HCT116 (cell line): ENCODE results near the gene LRCH1. TPM values are rescaled to one million over a fixed set of nuclear protein-coding genes. Genes with fewer than 3 reads are reported as not detected.
"Not testable (repeated sequence)": the region's sequence is repeated elsewhere in the genome, so short reads cannot be mapped to it uniquely, and the experiment has no call there.

Experiments used
- ATAC-seq: fragments of 200-7000 bp; cut with Tn5 transposase; 2 replicates; pipeline ENCODE4 v1.9.1; 2020; ENCODE audit warnings: mild to moderate bottlenecking, moderate library complexity
- BruUV-seq: library from RNA; stranded (reverse); fragments of 400-500 nt; replicated peaks from 2 replicates; lab custom pipeline; 2021; lab: Mats Ljungman, UMichigan
- CTCF ChIA-PET: fragments of 300-600 bp; sonication (Branson Sonifier 250); formaldehyde crosslinking; loops from one replicate; lab custom pipeline; 2021; ENCODE audit warnings: antibody characterized with exemption; lab: Charles Lee
- POLR2A ChIA-PET: fragments of 300-600, 350-600 bp; sonication (Branson Sonifier 250); formaldehyde crosslinking; loops from one replicate; lab custom pipeline; 2021; ENCODE audit warnings: antibody characterized with exemption; lab: Charles Lee
- RAD21 ChIA-PET, 2 experiments: fragments of 300-600 bp; sonication (Branson Sonifier 250); formaldehyde crosslinking; loops; one replicate each; lab custom pipeline; 2023; ENCODE audit warnings: low total read pairs in 2 of 2; ENCODE audit not compliant: uncharacterized antibody in 2 of 2, unreplicated experiment in 2 of 2, low non-redundant PET in 1 of 2; lab: Charles Lee
- DNase-seq: peaks from one replicate; pipeline ENCODE4 v3.0.0-alpha.2; 2010; ENCODE audit warnings: low read depth, low spot score
- H2AFZ ChIP-seq: fragments of 200-600 bp; shearing (Covaris generic), sonication (generic); 2 replicates; pipeline ENCODE4 v1.6.1; 2017; ENCODE audit warnings: low read depth, mixed run types, mixed read lengths, antibody characterized with exemption, low read length; ENCODE audit not compliant: poor library complexity, severe bottlenecking
- H3K27ac ChIP-seq: 2 replicates; pipeline ENCODE4 v1.5.1; 2012; ENCODE audit warnings: low read depth, low read length
- H3K27me3 ChIP-seq: fragments of 200-600 bp; sonication (generic); 2 replicates; pipeline ENCODE4 v1.6.1; 2016; ENCODE audit warnings: mixed run types, low read length, mixed read lengths; ENCODE audit not compliant: insufficient read depth
- H3K36me3 ChIP-seq, 2 experiments: fragments of 200-500 bp in 1 of 2; fragments of 200-600 bp in 1 of 2; sonication (Bioruptor generic) in 1 of 2; sonication (generic) in 1 of 2; 2 replicates each; pipeline versions ENCODE4 v1.5.1 to v1.6.1; 2014 to 2016; ENCODE audit warnings: low read length in 2 of 2, inconsistent platforms in 1 of 2, mixed read lengths in 1 of 2, mixed run types in 1 of 2; ENCODE audit not compliant: insufficient read depth in 2 of 2, control insufficient read depth in 1 of 2
- H3K4me1 ChIP-seq, 2 experiments: fragments of 200-600 bp in 1 of 2; sonication (generic) in 1 of 2; 2 replicates each; pipeline versions ENCODE4 v1.5.1 to v1.6.1; 2012 to 2017; ENCODE audit warnings: low read length in 2 of 2, inconsistent platforms in 1 of 2, mild to moderate bottlenecking in 1 of 2, mixed read lengths in 1 of 2, mixed run types in 1 of 2, moderate library complexity in 1 of 2; ENCODE audit not compliant: insufficient read depth in 2 of 2, control insufficient read depth in 1 of 2
- H3K4me2 ChIP-seq: fragments of 200-600 bp; sonication (generic); 2 replicates; pipeline ENCODE4 v1.6.1; 2017; ENCODE audit warnings: mixed run types, low read length, mixed read lengths
- H3K4me3 ChIP-seq, 2 experiments: fragments of 200-600 bp in 1 of 2; sonication (generic) in 1 of 2; replicated peaks in 1 of 2; 2 replicates each; pipeline ENCODE4 v1.5.1; 2011 to 2016; ENCODE audit warnings: low read length in 2 of 2, control low read depth in 1 of 2, low read depth in 1 of 2, mild to moderate bottlenecking in 1 of 2, mixed read lengths in 1 of 2, mixed run types in 1 of 2
- H3K79me2 ChIP-seq: fragments of 200-600 bp; sonication (generic); 2 replicates; pipeline ENCODE4 v1.6.1; 2017; ENCODE audit warnings: mild to moderate bottlenecking, mixed run types, low read length, moderate library complexity, mixed read lengths; ENCODE audit not compliant: insufficient read depth
- H3K9ac ChIP-seq: fragments of 200-600 bp; sonication (generic); 2 replicates; pipeline ENCODE4 v1.6.1; 2016; ENCODE audit warnings: low read length, mixed read lengths
- H3K9me2 ChIP-seq: fragments of 200-600 bp; sonication (generic), shearing (Covaris generic); 2 replicates; pipeline ENCODE4 v1.6.1; 2017; ENCODE audit warnings: mixed run types, mild to moderate bottlenecking, moderate library complexity; ENCODE audit not compliant: insufficient read depth
- H3K9me3 ChIP-seq, 2 experiments: fragments of 200-500 bp in 1 of 2; fragments of 200-600 bp in 1 of 2; sonication (Bioruptor generic) in 1 of 2; sonication (generic) in 1 of 2; 2 replicates each; pipeline ENCODE4 v1.6.1; 2014 to 2017; ENCODE audit warnings: low read length in 2 of 2, mixed read lengths in 2 of 2, inconsistent platforms in 1 of 2, low read depth in 1 of 2, mild to moderate bottlenecking in 1 of 2, mixed run types in 1 of 2, moderate library complexity in 1 of 2; ENCODE audit not compliant: control insufficient read depth in 1 of 2, insufficient read depth in 1 of 2
- H4K20me1 ChIP-seq: fragments of 200-600 bp; sonication (generic), shearing (Covaris generic); 2 replicates; pipeline ENCODE4 v1.6.1; 2017; ENCODE audit warnings: mixed run types, mild to moderate bottlenecking, moderate library complexity; ENCODE audit not compliant: insufficient read depth
- ATF3 ChIP-seq: IDR thresholded peaks from 2 replicates; pipeline ENCODE4 v1.6.1; 2012
- CBX3 ChIP-seq: IDR thresholded peaks from 2 replicates; pipeline ENCODE4 v1.6.1; 2012; ENCODE audit warnings: low read depth
- CEBPB ChIP-seq: IDR thresholded peaks from 2 replicates; pipeline ENCODE4 v1.6.1; 2012; ENCODE audit warnings: low read depth
- EGR1 ChIP-seq: IDR thresholded peaks from 2 replicates; pipeline ENCODE4 v1.6.1; 2012; ENCODE audit warnings: low read depth
- EZH2 ChIP-seq: fragments of 200-600 bp; sonication (generic); IDR thresholded peaks from 2 replicates; pipeline ENCODE4 v1.6.1; 2017; ENCODE audit warnings: antibody characterized with exemption, mixed run types
- EZH2phosphoT487 ChIP-seq: fragments of 200-600 bp; IDR thresholded peaks from 2 replicates; pipeline ENCODE4 v1.6.1; 2018; ENCODE audit warnings: antibody characterized with exemption, borderline replicate concordance
- FOSL1 ChIP-seq: IDR thresholded peaks from 2 replicates; pipeline ENCODE4 v1.6.1; 2012; ENCODE audit warnings: low read depth
- JUND ChIP-seq: IDR thresholded peaks from 2 replicates; pipeline ENCODE4 v1.6.1; 2012
- POLR2AphosphoS5 ChIP-seq: IDR thresholded peaks from 2 replicates; pipeline ENCODE4 v1.6.1; 2011; ENCODE audit warnings: mild to moderate bottlenecking, low read depth, low read length, moderate library complexity
- RAD21 ChIP-seq: IDR thresholded peaks from 2 replicates; pipeline ENCODE4 v1.6.1; 2012; ENCODE audit warnings: low read depth, mild to moderate bottlenecking
- SIN3A ChIP-seq: IDR thresholded peaks from 2 replicates; pipeline ENCODE4 v1.6.1; 2012; ENCODE audit warnings: low read depth
- SP1 ChIP-seq: IDR thresholded peaks from 2 replicates; pipeline ENCODE4 v1.6.1; 2012; ENCODE audit warnings: low read depth
- TCF7L2 ChIP-seq: IDR thresholded peaks from 2 replicates; pipeline ENCODE4 v1.7.0; 2011; ENCODE audit warnings: borderline replicate concordance, inconsistent platforms; ENCODE audit not compliant: insufficient read depth, insufficient read length; ENCODE audit errors: extremely low read depth
- YY1 ChIP-seq: IDR thresholded peaks from 2 replicates; pipeline ENCODE4 v1.6.1; 2011; ENCODE audit warnings: low read length, low read depth, moderate library complexity, mild to moderate bottlenecking; ENCODE audit not compliant: insufficient replicate concordance; ENCODE audit errors: extremely low read depth
- ZFX ChIP-seq: fragments of 450-650 bp; IDR thresholded peaks from 2 replicates; pipeline ENCODE4 v1.6.1; 2017
- intact Hi-C: fragments of 100-400 bp; cut with micrococcal nuclease; formaldehyde crosslinking; loops from 2 replicates; pipeline ENCODE4 v1.10.0; 2022
- total RNA-seq: library from RNA; stranded (reverse); gene quantifications from one replicate; pipeline ENCODE4 v1.2.1, GENCODE V29; 2021; ENCODE audit not compliant: unreplicated experiment
- TF ChIP-seq, protein P1 (sequence below): IDR thresholded peaks from 2 replicates; pipeline ENCODE4 v1.6.1; 2011; ENCODE audit warnings: mild to moderate bottlenecking, low read length, moderate library complexity; ENCODE audit not compliant: insufficient replicate concordance; ENCODE audit errors: extremely low read depth
- TF ChIP-seq, protein P2 (sequence below): IDR thresholded peaks from 2 replicates; pipeline ENCODE4 v1.6.1; 2012; ENCODE audit warnings: low read depth

LRCH1 gene
- total RNA-seq, 1 experiment from 2014 or later: 15.6 TPM

- intact Hi-C loops: loop anchor here (5.0 kb wide), 1 partner anchor 1010 kb away; no protein-coding TSS in a partner anchor
- no peaks in the 10 kb centered on the region for H3K9me2 ChIP-seq
- CTCF ChIA-PET: no interaction called here
- POLR2A ChIA-PET: no interaction called here
- no peak overlapping the region for H3K4me3 ChIP-seq
- no peak for ATAC-seq
- no peaks in the 10 kb centered on the region for H3K36me3 ChIP-seq
- no peaks in the 10 kb centered on the region for H3K79me2 ChIP-seq
- RAD21 ChIA-PET: no interaction called here
- TF ChIP-seq YY1 (no peak), TCF7L2 (no peak), EZH2phosphoT487 (no peak), ZFX (no peak), EGR1 (no peak), ATF3 (no peak), CEBPB (no peak), POLR2AphosphoS5 (no peak), SIN3A (no peak), JUND (no peak), SP1 (no peak), CBX3 (no peak), EZH2 (no peak), FOSL1 (no peak), RAD21 (no peak)
- TF ChIP-seq, protein P1, sequence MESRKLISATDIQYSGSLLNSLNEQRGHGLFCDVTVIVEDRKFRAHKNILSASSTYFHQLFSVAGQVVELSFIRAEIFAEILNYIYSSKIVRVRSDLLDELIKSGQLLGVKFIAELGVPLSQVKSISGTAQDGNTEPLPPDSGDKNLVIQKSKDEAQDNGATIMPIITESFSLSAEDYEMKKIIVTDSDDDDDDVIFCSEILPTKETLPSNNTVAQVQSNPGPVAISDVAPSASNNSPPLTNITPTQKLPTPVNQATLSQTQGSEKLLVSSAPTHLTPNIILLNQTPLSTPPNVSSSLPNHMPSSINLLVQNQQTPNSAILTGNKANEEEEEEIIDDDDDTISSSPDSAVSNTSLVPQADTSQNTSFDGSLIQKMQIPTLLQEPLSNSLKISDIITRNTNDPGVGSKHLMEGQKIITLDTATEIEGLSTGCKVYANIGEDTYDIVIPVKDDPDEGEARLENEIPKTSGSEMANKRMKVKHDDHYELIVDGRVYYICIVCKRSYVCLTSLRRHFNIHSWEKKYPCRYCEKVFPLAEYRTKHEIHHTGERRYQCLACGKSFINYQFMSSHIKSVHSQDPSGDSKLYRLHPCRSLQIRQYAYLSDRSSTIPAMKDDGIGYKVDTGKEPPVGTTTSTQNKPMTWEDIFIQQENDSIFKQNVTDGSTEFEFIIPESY: no peak
- TF ChIP-seq, protein P2, sequence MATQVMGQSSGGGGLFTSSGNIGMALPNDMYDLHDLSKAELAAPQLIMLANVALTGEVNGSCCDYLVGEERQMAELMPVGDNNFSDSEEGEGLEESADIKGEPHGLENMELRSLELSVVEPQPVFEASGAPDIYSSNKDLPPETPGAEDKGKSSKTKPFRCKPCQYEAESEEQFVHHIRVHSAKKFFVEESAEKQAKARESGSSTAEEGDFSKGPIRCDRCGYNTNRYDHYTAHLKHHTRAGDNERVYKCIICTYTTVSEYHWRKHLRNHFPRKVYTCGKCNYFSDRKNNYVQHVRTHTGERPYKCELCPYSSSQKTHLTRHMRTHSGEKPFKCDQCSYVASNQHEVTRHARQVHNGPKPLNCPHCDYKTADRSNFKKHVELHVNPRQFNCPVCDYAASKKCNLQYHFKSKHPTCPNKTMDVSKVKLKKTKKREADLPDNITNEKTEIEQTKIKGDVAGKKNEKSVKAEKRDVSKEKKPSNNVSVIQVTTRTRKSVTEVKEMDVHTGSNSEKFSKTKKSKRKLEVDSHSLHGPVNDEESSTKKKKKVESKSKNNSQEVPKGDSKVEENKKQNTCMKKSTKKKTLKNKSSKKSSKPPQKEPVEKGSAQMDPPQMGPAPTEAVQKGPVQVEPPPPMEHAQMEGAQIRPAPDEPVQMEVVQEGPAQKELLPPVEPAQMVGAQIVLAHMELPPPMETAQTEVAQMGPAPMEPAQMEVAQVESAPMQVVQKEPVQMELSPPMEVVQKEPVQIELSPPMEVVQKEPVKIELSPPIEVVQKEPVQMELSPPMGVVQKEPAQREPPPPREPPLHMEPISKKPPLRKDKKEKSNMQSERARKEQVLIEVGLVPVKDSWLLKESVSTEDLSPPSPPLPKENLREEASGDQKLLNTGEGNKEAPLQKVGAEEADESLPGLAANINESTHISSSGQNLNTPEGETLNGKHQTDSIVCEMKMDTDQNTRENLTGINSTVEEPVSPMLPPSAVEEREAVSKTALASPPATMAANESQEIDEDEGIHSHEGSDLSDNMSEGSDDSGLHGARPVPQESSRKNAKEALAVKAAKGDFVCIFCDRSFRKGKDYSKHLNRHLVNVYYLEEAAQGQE: no peak
- BruUV-seq: no TSS peak
- H3K9me3 ChIP-seq: no peaks in the 10 kb centered on the region
- no peaks in the 10 kb centered on the region for H4K20me1 ChIP-seq
- H3K27ac ChIP-seq: no peak overlapping the region
- H3K27me3 ChIP-seq: peaks cover 6% of the 10 kb centered on the region; the same call in 1 of the 2 replicates
- DNase-seq: no peak
- H3K9ac ChIP-seq: no peak overlapping the region
- H3K4me1 ChIP-seq: no peaks in the 10 kb centered on the region
- no peak overlapping the region for H3K4me2 ChIP-seq
- no peak overlapping the region for H2AFZ ChIP-seq
Observed at GRCh38 chr13:46761866-46762265, 208.9 kb downstream of the LRCH1 start.

GRCh38 chr13:46769925-46770324, 217.0 kb downstream of the LRCH1 start:
- ATAC-seq, H3K27me3 ChIP-seq, H3K27ac ChIP-seq, intact Hi-C loops, H4K20me1 ChIP-seq, H3K9me3 ChIP-seq, H3K4me2 ChIP-seq, CTCF ChIA-PET, H3K4me3 ChIP-seq, RAD21 ChIA-PET, H3K79me2 ChIP-seq, H2AFZ ChIP-seq, H3K36me3 ChIP-seq, H3K9me2 ChIP-seq, DNase-seq, H3K4me1 ChIP-seq, H3K9ac ChIP-seq, BruUV-seq: not testable (repeated sequence)
- POLR2A ChIA-PET: interaction anchor here (0.6 kb wide), 1 partner anchor 406 kb away, joined by 3 read pairs; no protein-coding TSS in a partner anchor
